ENCODE results near the gene TARM1. TPM values are rescaled to one million over a fixed set of nuclear protein-coding genes. Genes with fewer than 3 reads are reported as not detected.

Gene TARM1
- total and polyA plus RNA-seq, 2 donors (not counting 1 experiment from before 2014, with no cell fraction given) = not detected

GRCh38 chr19:54084410-54084809, 3.2 kb upstream of the TARM1 start:
- H3K4me2 ChIP-seq (replicated peaks; ENCODE audit: low read depth, low read length, poor library complexity, severe bottlenecking) = no peak overlapping the region
- TF ChIP-seq EZH2 (IDR thresholded peaks at IDR 0.05; ENCODE audit: borderline replicate concordance, insufficient read depth, low read depth, low read length, poor library complexity, severe bottlenecking) (no peak), CTCF (IDR thresholded peaks at IDR 0.05) (no peak)
- POLR2A ChIA-PET = no interaction called here
- peaks cover 0 to 8% (median 0%) of the 10 kb centered on the region in 4 experiments for H3K27me3 ChIP-seq (replicated peaks in 1 of 4; ENCODE audit: control extremely low read depth in 1 of 4, control insufficient read depth in 3 of 4, insufficient read depth in 4 of 4, low read length in 3 of 4)
- no peak overlapping the region for H3K9ac ChIP-seq (ENCODE audit: low read length)
- H3K9me3 ChIP-seq (ENCODE audit: control extremely low read depth in 1 of 3, control insufficient read depth in 2 of 3, insufficient read depth in 1 of 3, low read length in 2 of 3) = peaks cover 2 to 27% (median 9%) of the 10 kb centered on the region in 3 donors
- H3K27ac ChIP-seq (ENCODE audit: low read length in 2 of 2) = no peak overlapping the region
- CTCF ChIA-PET = no interaction called here
- intact Hi-C loops (cut with micrococcal nuclease) = no loop called here
- H3K4me1 ChIP-seq (ENCODE audit: control insufficient read depth in 2 of 2, insufficient read depth in 2 of 2, low read length in 2 of 2) = no peaks in the 10 kb centered on the region
- no peak for ATAC-seq (ENCODE audit: low read depth)
- no peak overlapping the region for H3K4me3 ChIP-seq (ENCODE audit: control extremely low read depth in 1 of 5, extremely low read depth in 1 of 5, insufficient read depth in 1 of 5, low read depth in 2 of 5, low read length in 4 of 5)
- H2AFZ ChIP-seq (ENCODE audit: insufficient read depth, low read depth, low read length, poor library complexity, severe bottlenecking) = no peak overlapping the region
- no peaks in the 10 kb centered on the region for H3K36me3 ChIP-seq (replicated peaks in 1 of 2; ENCODE audit: control extremely low read depth in 1 of 2, control insufficient read depth in 1 of 2, extremely low read depth in 1 of 2, insufficient read depth in 2 of 2, low read length in 1 of 2)
- WGBS (ENCODE audit: insufficient coverage) = 67% methylated on average over 3 of the region's 3 CpGs
- DNase-seq = no peak
- Mint-ChIP-seq H3K4me3 (no peak overlapping the region), H3K4me1 (no peaks in the 10 kb centered on the region), H3K27ac (no peak overlapping the region), H3K27me3 (peaks cover 4% of the 10 kb centered on the region), H3K9me3 (ENCODE audit: insufficient read depth) (peaks cover 9% of the 10 kb centered on the region)
- H3K79me2 ChIP-seq (ENCODE audit: control insufficient read depth, insufficient read depth, low read length) = no peaks in the 10 kb centered on the region
- H4K20me1 ChIP-seq (ENCODE audit: control insufficient read depth, insufficient read depth, low read length, poor library complexity, severe bottlenecking) = no peaks in the 10 kb centered on the region

DNA sequence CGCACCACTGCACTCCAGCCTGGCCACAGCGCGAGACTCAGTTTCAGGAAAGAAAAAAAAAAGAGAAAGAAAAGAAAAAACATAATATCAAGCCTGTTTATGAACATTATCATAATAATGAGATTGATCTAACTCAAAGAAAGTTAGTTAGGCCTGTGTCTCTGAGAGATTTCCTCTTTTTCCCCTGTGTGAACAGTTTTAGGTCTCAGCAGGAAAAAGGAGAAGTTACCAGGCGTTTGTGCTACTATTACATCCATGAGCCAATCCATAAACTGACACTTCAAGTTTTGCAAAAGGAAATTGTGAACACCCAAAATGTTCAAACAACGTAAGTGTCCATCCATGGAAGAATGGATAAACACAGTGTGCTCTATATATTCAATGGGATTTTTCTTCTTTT, 3.8 kb downstream of the TARM1 start:
- CTCF ChIA-PET = no interaction called here
- Histone ChIP-seq H2AFZ (ENCODE audit: insufficient read depth, low read depth, low read length, poor library complexity, severe bottlenecking) (no peak overlapping the region), H3K27ac (ENCODE audit: low read length in 2 of 2) (no peak overlapping the region), H3K79me2 (ENCODE audit: control insufficient read depth, insufficient read depth, low read length) (no peaks in the 10 kb centered on the region), H3K27me3 (replicated peaks in 1 of 4; ENCODE audit: control extremely low read depth in 1 of 4, control insufficient read depth in 3 of 4, insufficient read depth in 4 of 4, low read length in 3 of 4) (peaks cover 0 to 3% (median 0%) of the 10 kb centered on the region in 4 experiments), H3K4me3 (ENCODE audit: control extremely low read depth in 1 of 5, extremely low read depth in 1 of 5, insufficient read depth in 1 of 5, low read depth in 2 of 5, low read length in 4 of 5) (no peak overlapping the region), H3K4me2 (replicated peaks; ENCODE audit: low read depth, low read length, poor library complexity, severe bottlenecking) (no peak overlapping the region), H3K9ac (ENCODE audit: low read length) (no peak overlapping the region), H4K20me1 (ENCODE audit: control insufficient read depth, insufficient read depth, low read length, poor library complexity, severe bottlenecking) (no peaks in the 10 kb centered on the region), H3K4me1 (ENCODE audit: control insufficient read depth in 2 of 2, insufficient read depth in 2 of 2, low read length in 2 of 2) (no peaks in the 10 kb centered on the region), H3K36me3 (replicated peaks in 1 of 2; ENCODE audit: control extremely low read depth in 1 of 2, control insufficient read depth in 1 of 2, extremely low read depth in 1 of 2, insufficient read depth in 2 of 2, low read length in 1 of 2) (no peaks in the 10 kb centered on the region), H3K9me3 (ENCODE audit: control extremely low read depth in 1 of 3, control insufficient read depth in 2 of 3, insufficient read depth in 1 of 3, low read length in 2 of 3) (peaks cover 2 to 32% (median 6%) of the 10 kb centered on the region in 3 donors)
- H3K27ac Mint-ChIP-seq = no peak overlapping the region
- H3K4me3 Mint-ChIP-seq = no peak overlapping the region
- DNase-seq = no peak
- ATAC-seq (ENCODE audit: low read depth) = no peak
- intact Hi-C loops (cut with micrococcal nuclease) = no loop called here
- H3K9me3 Mint-ChIP-seq (ENCODE audit: insufficient read depth) = peaks cover 3% of the 10 kb centered on the region
- POLR2A ChIA-PET = no interaction called here
- peaks cover 6% of the 10 kb centered on the region for H3K27me3 Mint-ChIP-seq
- H3K4me1 Mint-ChIP-seq = no peaks in the 10 kb centered on the region
- TF ChIP-seq CTCF (IDR thresholded peaks at IDR 0.05) = no peak
- TF ChIP-seq EZH2 (IDR thresholded peaks at IDR 0.05; ENCODE audit: borderline replicate concordance, insufficient read depth, low read depth, low read length, poor library complexity, severe bottlenecking) = no peak
- 80% methylated on average over 1 of the region's 5 CpGs for WGBS (ENCODE audit: insufficient coverage)
